Measurements from ENCODE around the gene CLASP2. TPM values are rescaled to one million over a fixed set of nuclear protein-coding genes. Genes with fewer than 3 reads are reported as not detected.
"Not testable (repeated sequence)": the region's sequence is repeated elsewhere in the genome, so short reads cannot be mapped to it uniquely, and the experiment has no call there.

Gene CLASP2
- total RNA-seq, 1 donor = 56.7 TPM

GRCh38 chr3:33467786-33468185 is 250.3 kb downstream of the CLASP2 start:
- peak; percentile 73 for DNase-seq (ENCODE audit: low read depth)
- no peak overlapping the region for H3K4me3 ChIP-seq (ENCODE audit: low read depth, low read length)
- no peak for TF ChIP-seq CTCF (IDR thresholded peaks at IDR 0.05; ENCODE audit: insufficient read depth, low read length)

- DNase-seq (ENCODE audit: low read depth) = no peak
- TF ChIP-seq CTCF (IDR thresholded peaks at IDR 0.05; ENCODE audit: insufficient read depth, low read length) = no peak
- no peak overlapping the region for H3K4me3 ChIP-seq (ENCODE audit: low read depth, low read length)
These were observed 257.0 kb downstream of the CLASP2 start for GRCh38 chr3:33461097-33461496.

GRCh38 chr3:33459577-33459976 is 258.5 kb downstream of the CLASP2 start:
- not testable (repeated sequence) for H3K4me3 ChIP-seq (ENCODE audit: low read depth, low read length); DNase-seq (ENCODE audit: low read depth)

- no peak overlapping the region for H3K4me3 ChIP-seq (ENCODE audit: low read depth, low read length)
- TF ChIP-seq CTCF (IDR thresholded peaks at IDR 0.05; ENCODE audit: insufficient read depth, low read length) = no peak
- no peak for DNase-seq (ENCODE audit: low read depth)
These were observed 259.6 kb downstream of the CLASP2 start for GRCh38 chr3:33458446-33458845.

- DNase-seq (ENCODE audit: low read depth) = peak; percentile 22
- H3K4me3 ChIP-seq (ENCODE audit: low read depth, low read length) = no peak overlapping the region
- TF ChIP-seq CTCF (IDR thresholded peaks at IDR 0.05; ENCODE audit: insufficient read depth, low read length) = no peak
These were observed 261.3 kb downstream of the CLASP2 start for GRCh38 chr3:33456756-33457155.

GRCh38 chr3:33453331-33453761 is 264.7 kb downstream of the CLASP2 start:
- DNase-seq (ENCODE audit: low read depth) = no peak
- no peak overlapping the region for H3K4me3 ChIP-seq (ENCODE audit: low read depth, low read length)
- TF ChIP-seq CTCF (IDR thresholded peaks at IDR 0.05; ENCODE audit: insufficient read depth, low read length) = no peak

- H3K4me3 ChIP-seq (ENCODE audit: low read depth, low read length); DNase-seq (ENCODE audit: low read depth): not testable (repeated sequence)
These were observed 266.1 kb downstream of the CLASP2 start for GRCh38 chr3:33451994-33452393.

- no peak for DNase-seq (ENCODE audit: low read depth)
- H3K4me3 ChIP-seq (ENCODE audit: low read depth, low read length) = no peak overlapping the region
- TF ChIP-seq CTCF (IDR thresholded peaks at IDR 0.05; ENCODE audit: insufficient read depth, low read length) = no peak
These were observed 270.1 kb downstream of the CLASP2 start for GRCh38 chr3:33447958-33448357.

- H3K4me3 ChIP-seq (ENCODE audit: low read depth, low read length); DNase-seq (ENCODE audit: low read depth): not testable (repeated sequence)
These were observed 270.8 kb downstream of the CLASP2 start for GRCh38 chr3:33447256-33447625.
